SKM-1 treated with dmso at 0.1 percent for 144 hours (cell line): ENCODE data around the gene EGFL8.
A peak's percentile ranks its signal among the peaks of the same experiment; 100 is the strongest.

ENCODE experiments used
- DNase-seq: peaks from one replicate; lab custom pipeline; 2025; ENCODE audit not compliant: unreplicated experiment; lab: John Stamatoyannopoulos, UW

EGFL8 gene

DNA sequence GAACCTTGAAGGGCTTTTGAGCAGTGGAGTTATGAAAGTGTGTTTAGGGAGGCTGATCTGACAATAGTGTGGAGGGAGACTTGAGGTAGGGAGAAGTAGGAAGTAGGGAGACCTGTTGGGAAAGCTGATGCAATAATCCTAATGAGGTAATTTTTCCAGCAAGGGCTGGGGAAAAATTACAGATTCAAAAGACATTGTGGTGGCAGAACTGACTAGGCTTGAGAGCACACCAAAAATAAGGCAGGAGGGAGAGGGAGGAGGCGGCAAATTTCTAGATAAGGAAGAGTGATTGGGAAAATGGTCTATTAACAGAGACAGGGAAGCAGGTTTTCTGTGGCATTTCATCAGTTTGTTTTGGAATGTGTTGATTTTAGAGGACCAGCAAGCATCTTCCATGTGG is 18.1 kb upstream of the EGFL8 start:
- DNase-seq = no peak

GRCh38 chr6:32146687-32147086 is 17.7 kb upstream of the EGFL8 start:
- DNase-seq = no peak

- no peak for DNase-seq
Observed at GRCh38 chr6:32147401-32148132, 16.8 kb upstream of the EGFL8 start.

DNA sequence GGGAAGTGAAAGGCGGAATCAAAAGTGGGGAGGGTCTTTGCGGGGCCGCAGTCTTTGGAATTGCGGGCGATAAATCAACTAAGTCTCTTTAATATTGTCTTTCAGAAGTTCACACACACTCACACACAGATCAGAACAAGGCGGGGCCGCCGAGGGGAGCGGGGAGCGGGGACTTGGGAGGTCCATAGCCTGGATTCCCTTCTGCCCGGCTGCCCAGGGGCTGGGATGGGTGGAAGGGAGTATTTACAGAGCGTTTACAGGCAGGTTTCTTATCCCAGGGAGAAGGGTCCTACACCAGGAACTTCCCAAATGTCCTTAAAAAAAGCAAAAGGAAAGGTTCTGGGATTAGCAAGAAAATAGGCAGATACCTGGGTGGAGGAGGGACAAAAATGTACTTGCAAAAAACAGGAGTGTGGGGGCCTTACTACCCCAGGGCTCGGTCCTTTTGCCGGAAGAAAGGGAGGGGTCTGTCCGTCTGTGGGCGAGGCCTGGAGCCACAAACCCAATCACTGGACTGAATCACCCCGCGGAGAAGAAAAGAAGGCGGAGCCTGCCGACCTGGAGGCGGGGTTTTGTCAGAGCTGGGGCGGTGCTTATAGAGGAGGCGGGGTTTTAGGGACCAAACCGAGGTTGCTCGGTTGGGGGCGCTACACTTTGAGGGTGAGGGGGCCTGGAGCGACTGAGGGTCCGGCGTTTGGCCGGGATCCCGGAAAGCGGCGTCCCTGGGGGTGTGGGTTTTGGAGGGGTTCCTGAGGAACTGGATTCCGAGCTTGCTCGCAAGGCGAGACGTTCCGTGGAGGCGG is 15.9 kb upstream of the EGFL8 start:
- DNase-seq = peak; percentile 59

DNA sequence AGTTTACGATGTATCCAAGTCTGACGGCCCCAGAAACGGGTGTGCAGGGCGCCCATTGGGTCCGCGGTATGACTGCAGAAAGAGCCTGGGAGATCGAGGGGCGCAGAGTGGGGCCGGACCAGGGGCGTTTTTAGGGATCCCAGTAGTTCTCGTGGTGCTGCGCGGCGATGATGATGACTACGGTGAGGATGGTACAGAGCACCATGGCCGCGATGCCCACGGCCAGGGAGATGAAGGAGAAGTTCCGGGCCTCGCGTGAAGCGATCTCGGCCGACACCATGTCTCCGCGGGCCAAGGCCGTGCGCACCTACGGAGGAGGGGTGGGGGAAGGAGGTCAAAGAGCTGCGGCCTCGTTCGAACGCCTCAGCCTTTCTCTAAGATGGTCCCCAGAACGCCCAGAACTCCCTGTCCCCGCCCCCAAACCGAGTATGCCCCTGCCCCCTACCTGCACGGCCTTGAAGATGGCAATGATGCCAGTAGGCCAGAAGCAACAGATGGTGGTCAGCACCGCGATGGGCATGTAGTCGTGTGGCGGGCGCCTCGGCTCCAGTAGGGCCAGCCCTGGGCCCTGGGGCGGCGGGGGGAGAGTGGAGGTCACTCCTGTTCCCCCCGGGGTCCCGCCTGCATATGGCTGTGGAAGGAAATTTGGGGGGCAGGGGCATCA is 15.2 kb upstream of the EGFL8 start:
- DNase-seq = no peak

- no peak for DNase-seq
Observed at GRCh38 chr6:32149932-32150870, 14.2 kb upstream of the EGFL8 start.

DNA sequence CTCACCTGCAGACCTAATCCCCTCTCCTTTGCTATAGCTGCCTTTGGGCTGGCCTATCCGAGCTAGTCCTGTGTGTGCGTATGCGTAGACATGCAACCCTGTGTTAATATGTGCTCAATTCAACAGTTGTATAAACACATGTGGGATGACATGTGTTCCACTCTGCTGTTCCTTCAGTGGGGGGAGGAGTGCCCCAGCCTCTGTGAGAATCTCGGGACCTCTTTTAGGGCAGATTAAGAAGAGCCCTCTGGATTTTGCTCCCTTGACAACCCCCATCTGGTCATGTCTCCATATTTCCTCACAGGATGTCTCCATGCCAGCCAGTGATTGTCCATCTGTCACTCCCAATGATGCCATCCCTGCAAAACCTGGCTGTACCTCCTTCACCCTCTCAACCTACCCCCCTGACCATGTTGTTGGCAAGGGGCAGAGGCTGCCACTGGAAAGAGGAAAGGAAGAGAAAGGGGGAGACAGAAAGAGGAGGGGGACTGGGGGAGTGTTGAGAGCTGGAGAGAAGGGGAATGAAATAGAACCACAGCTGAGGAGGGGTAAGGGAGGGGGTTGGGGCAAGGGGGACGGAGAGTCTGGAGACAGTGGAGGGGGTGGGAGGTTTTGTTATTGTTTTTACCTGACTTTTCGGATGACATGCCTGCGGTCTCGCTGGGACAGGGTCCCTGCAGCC is 13.1 kb upstream of the EGFL8 start:
- DNase-seq = no peak

DNA sequence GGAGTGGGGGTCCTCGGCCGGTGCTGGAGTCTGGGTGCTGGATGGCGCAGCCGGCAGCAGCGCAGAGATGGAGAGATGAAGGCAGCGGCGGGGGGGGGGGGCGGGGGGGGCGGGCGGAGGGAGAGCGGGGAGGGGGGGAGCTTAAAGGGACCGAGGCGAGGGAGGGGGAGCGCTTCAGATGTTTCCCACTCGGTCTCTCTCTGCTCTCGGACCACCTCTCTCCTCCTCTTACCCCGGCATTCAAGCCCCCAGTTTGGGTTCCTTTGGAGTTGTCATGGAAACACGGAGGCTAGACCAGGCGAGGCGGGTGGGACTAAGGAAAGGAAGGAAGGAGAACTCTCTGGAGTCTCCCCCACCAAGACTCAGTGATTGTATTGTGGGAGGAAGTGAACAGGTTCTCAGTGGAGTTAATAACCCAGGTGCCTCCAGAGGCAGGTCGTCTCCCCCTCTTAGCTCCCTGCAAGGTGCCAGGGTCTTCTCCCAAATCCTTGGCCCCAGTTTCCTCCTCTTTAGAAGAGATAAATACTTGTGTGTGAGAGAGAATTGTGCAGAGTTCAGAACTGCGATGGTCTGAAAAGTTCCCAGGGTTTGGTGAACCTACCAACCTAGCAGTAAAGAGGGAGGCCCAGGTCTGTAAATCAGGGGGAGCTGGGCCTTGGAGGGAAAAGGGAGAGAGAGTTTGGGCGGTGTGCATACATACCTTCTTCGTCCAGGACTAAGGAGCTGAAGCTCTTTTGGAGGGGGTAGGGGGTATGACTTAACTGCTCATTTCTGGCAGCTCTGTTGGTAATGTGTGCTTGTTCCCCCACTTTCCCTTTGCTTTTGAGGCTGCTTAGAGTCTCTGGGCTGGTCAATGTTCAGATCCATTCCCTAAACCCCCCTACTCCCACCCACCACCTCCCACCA is 12.3 kb upstream of the EGFL8 start, which contains the start of gene PRRT1:
TSS of gene PRRT1 (minus strand) at position 77 of the 906 bp plus-strand sequence. CDS start 112 bp downstream, outside the sequence.
- no peak for DNase-seq

DNA sequence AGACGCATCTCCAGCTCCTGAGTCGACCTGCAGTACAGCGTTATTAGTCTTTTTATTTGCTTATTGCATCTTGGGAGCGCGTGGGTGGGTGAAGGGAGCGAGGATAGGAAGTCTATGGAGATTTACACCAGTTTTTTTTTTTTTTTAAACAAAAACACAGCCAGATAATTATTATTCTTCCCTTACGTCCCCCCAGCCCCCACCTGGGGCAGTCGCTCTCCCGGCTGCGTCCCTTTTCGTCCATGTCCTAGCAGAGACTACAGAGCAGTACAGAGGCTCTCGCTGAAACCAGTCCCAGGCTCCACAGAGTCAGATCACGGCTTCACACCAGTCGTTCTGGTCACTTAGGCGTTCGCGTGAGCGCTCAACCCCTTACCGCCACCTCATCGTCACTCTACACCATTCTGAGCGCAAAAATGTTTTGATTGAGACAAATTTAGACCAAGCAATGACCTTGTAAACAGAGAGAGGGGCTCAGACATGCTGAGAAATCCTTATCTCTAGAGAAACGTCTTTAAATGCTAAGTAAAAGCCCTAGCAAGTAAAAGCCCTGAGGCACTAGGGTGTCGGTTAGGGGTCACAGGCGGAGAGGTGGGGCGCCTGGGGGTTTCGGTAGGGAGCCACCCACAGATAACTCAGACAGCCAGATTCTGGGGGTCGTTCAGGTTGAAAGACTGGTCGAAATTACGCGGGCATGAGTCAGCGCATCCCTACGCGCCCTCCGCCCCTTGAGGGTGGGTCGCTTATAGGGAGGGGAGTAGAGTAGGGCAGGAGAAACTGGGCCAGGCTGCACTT is 11.4 kb upstream of the EGFL8 start:
- no peak for DNase-seq

- DNase-seq = peak; percentile 40
Observed at GRCh38 chr6:32153564-32154513, 10.6 kb upstream of the EGFL8 start, which contains the start of gene PPT2. TSS of gene PPT2 (plus strand) at chr6:32154141. CDS start at chr6:32154595, 454 bp downstream.

DNA sequence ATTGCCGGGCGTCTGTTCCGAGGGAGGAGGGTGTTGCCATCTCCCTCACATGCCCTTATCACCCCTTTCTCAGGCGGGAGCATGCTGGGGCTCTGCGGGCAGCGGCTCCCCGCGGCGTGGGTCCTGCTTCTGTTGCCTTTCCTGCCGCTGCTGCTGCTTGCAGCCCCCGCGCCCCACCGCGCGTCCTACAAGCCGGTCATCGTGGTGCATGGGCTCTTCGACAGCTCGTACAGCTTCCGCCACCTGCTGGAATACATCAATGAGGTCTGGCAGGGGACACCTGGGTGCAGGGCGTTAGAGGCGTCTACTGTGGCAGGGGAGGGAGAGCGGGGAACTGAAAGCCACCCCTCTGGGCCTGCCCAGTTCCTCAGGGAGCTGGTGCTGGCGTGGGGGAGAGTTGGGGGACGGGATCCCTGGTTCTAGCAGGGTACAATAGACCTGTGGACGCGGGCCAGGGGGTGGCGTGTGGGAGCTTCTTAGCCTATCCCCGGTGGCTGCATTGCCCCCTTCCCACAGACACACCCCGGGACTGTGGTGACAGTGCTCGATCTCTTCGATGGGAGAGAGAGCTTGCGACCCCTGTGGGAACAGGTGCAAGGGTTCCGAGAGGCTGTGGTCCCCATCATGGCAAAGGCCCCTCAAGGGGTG is 9.8 kb upstream of the EGFL8 start:
- DNase-seq = peak; percentile 41

- DNase-seq = no peak
Observed at GRCh38 chr6:32156891-32157290, 7.5 kb upstream of the EGFL8 start.

DNA sequence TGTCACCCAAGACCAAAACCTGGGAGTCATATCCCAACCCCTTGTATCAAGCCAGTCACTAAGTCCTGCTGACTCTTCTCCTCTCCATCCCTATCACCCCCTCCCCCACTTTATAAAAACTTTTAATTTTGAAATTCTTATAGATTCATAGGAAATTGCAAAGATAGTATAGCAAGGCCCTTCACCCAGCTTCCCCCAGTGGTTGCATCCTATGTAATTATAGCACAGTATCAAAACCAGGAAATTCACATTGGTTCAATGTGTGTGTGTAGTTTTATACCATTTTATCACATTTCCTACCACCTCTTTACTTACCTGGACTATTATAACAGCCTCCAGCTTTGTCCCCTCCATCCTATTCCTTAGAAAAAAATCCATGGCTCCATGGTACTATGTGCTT is 6.3 kb upstream of the EGFL8 start:
- DNase-seq = no peak

- DNase-seq = no peak
Observed at GRCh38 chr6:32163559-32164258, 686 bp upstream of the EGFL8 start.

GRCh38 chr6:32166411-32167061 is 2.1 kb downstream of the EGFL8 start:
- no peak for DNase-seq
